Measurements from ENCODE around the gene COL10A1.
"Not testable (repeated sequence)": the region's sequence is repeated elsewhere in the genome, so short reads cannot be mapped to it uniquely, and the experiment has no call there.

COL10A1 gene

DNA sequence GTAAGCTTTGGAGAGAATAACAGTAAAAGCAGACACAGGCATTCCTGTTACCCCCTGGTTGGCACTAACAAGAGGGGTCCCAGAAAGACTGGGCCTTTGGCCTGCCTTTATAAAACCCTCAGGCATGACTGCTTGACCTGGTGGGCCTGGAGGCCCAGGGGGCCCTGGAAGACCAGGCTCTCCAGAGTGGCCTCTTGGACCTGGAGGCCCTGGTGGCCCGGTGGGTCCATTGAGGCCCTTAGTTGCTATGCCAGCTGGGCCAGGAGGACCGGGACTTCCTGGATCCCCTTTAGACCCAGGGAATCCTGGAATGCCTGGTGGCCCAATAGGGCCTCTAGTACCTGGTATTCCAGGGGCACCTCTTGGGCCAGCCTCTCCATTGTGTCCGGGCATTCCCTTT is 5.5 kb downstream of the COL10A1 start:
- no peak for DNase-seq (ENCODE audit: low spot score)

- no peak for DNase-seq (ENCODE audit: low spot score)
These were observed 7.3 kb downstream of the COL10A1 start for GRCh38 chr6:116118608-116119007.

- no peak for DNase-seq (ENCODE audit: low spot score)
These were observed 10.2 kb downstream of the COL10A1 start for GRCh38 chr6:116115781-116116180.

DNA sequence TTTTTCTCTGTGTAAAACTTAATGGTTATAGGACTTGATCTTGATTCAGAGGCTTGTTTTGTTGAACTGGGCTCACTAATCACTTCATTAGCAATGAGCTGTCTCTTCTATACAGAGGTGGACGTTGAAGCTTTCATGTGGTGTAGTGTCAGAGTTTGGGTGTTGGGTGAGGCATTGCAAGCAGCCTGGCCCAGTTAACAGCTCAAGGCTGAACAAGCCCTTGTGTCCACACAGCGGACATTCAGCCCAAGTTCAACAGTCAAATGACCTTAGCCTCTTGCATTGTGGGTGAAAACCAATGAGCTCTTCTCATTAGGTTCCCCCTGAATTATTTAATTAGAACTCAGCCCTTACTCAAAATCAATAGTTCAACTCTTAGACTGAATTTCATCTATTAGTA is 12.5 kb downstream of the COL10A1 start:
- DNase-seq (ENCODE audit: low spot score), result no peak

GRCh38 chr6:116111552-116112528 is 14.1 kb downstream of the COL10A1 start:
- peak; percentile 51 for DNase-seq (ENCODE audit: low spot score)

GRCh38 chr6:116108836-116109235 is 17.1 kb downstream of the COL10A1 start:
- DNase-seq (ENCODE audit: low spot score), result no peak

DNA sequence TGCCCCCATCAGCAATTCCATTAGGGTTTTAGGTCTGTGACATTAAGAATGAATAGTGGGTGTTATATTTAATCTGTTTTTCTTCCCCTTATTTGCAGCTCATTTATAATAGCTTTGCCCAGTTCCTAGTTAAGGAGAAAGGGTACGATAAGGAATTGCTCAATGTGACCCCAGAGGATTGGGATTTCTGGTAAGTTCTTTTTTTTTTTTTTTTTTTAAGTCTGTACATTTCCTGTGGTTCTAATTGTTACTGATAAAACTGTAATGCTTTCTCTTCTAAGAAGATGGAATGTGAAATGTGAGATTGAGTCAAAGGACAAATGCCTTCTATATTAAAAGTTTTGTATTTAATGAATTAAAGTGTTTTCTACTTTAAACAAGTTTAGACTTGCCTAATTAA is 19.8 kb downstream of the COL10A1 start:
- DNase-seq (ENCODE audit: low spot score), result no peak

GRCh38 chr6:116105247-116105646 is 20.7 kb downstream of the COL10A1 start:
- DNase-seq (ENCODE audit: low spot score), result no peak

DNA sequence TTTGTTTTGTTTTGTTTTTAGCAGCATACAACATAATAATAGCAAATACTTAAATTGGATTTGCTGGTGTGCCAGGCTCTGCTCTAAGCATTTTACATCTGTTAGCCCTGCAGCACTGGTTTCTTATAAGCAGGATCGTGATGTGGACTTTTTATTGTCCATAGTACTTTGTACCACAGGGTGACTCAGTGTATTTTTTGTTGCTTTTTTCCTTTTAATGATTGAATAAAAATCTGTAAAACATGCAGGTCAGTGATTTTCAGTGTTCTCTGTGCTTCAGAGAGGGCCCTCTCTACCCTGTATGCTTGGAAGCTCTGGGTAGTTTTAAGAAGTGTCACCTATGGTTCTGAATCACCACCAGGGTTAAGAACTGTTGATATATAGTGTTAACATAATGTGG is 21.3 kb downstream of the COL10A1 start:
- DNase-seq (ENCODE audit: low spot score), result no peak

DNA sequence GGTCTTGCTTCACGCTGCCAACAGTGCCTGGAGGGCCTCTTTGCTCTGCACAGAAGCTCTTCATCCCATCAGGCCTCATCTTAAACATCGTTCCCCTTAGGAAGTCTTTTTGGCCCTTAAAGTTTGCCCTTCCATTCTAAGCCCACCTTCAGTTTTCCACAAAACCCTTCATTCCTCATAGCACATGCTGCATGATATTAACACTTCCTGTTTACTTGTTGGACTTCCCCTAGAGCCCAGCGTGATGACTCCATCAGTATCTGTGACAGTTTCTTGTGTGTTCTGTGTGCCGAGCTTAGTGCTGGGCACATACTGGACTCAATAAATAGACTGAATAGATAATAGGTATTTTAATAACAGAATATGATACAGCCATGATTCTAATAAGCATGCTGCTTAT is 23.1 kb downstream of the COL10A1 start:
- DNase-seq (ENCODE audit: low spot score), result peak; percentile 27

- no peak for DNase-seq (ENCODE audit: low spot score)
These were observed 24.1 kb downstream of the COL10A1 start for GRCh38 chr6:116101790-116102189.

GRCh38 chr6:116101302-116101718 is 24.6 kb downstream of the COL10A1 start:
- DNase-seq (ENCODE audit: low spot score), result no peak

DNA sequence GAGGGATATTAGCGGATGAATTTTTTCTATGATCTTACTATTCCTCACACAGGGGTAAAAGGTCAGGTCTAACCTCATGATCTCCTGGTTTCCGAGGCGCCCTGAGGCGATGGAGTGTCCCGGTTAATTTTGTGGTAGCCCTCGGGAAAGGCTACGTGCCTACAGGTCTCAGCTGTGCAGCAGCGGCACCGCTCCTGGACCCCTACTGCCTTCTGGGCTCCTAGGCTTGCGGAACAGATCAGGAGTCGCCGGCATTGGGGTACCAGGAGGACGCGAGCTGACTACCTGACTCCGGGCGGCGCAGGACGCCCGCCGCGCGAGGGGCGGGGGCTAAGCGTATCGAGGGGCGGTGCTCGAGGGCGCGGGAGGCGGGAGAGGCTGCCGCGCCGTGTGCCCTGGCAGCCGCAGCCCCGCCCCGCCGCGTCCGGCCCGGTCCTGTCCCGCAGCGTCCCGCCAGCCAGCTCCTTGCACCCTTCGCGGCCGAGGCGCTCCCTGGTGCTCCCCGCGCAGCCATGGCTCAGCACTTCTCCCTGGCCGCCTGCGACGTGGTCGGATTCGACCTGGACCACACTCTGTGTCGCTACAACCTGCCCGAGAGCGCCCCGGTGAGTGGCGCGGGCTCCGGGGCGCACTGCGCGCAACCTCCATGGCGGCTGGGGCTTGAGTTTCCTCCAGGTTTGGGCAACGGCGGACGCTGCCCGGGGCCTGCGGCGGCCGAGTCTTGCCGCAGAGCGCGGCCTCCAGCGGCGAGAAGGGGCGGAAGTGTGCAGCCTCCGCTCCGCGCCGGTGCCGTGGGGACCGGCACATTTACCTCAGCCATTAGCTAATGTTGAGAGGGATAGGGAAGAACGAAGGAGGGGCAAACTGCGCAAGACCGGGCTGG is 25.3 kb downstream of the COL10A1 start, which contains the start of gene NT5DC1:
Gene NT5DC1 (plus strand): TSS at position 435 of the 883 bp plus-strand sequence. CDS start 78 bp downstream, at position 513.
- peak; percentile 91 for DNase-seq (ENCODE audit: low spot score)

- no peak for DNase-seq (ENCODE audit: low spot score)
These were observed 26.9 kb downstream of the COL10A1 start for GRCh38 chr6:116099036-116099435.

GRCh38 chr6:116096979-116097816 is 28.7 kb downstream of the COL10A1 start:
- DNase-seq (ENCODE audit: low spot score), result peak; percentile 33

DNA sequence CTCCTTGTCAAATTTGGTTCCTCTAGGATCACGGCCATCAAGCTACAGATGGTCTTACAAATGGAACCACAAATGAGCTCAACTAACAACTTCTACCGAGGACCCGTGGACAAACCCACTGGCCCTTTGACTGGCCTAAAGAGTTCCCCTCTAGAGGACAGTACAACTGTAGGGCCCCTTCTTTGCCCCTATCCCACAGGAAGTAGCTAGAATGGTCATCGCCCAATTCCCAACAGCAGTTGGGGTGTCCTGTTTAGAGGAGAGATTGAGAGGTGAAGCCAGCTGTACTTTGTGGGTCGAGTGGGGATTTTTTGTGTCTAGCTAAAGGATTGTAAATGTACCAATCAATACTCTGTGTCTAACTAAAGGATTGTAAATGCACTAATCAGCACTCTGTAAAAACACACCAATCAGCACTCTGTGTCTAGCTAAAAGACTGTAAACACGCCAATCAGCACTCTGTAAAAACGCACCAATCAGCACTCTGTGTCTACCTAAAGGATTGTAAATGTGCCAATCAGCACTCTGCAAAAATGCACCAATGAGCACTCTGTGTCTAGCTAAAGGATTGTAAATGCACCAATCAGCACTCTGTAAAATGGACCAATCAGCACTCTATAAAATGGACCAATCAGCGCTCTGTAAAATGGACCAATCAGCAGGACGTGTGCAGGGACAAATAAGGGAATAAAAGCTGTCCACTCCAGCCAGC is 29.7 kb downstream of the COL10A1 start:
- not testable (repeated sequence) for DNase-seq (ENCODE audit: low spot score)

- no peak for DNase-seq (ENCODE audit: low spot score)
These were observed 31.9 kb downstream of the COL10A1 start for GRCh38 chr6:116094041-116094440.

- no peak for DNase-seq (ENCODE audit: low spot score)
These were observed 35.7 kb downstream of the COL10A1 start for GRCh38 chr6:116090251-116090650.

DNA sequence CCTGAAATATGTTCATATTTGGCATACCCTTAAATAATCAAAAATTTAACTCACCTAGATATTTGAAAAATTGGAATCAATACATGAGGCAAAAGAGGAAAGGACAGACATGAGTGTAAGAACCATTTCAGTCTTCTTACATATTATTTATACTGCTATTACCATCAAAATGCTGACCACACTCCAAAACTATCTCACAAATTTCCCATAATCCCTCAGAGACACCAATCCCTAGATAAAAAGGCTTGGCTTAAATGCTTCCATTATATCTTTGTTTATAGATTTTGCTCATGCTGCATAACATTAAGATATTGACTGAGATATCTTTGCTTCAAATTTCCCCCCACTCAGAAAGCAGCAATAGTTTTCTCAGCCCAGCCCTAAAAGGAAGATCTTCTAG is 37.0 kb downstream of the COL10A1 start:
- no peak for DNase-seq (ENCODE audit: low spot score)

DNA sequence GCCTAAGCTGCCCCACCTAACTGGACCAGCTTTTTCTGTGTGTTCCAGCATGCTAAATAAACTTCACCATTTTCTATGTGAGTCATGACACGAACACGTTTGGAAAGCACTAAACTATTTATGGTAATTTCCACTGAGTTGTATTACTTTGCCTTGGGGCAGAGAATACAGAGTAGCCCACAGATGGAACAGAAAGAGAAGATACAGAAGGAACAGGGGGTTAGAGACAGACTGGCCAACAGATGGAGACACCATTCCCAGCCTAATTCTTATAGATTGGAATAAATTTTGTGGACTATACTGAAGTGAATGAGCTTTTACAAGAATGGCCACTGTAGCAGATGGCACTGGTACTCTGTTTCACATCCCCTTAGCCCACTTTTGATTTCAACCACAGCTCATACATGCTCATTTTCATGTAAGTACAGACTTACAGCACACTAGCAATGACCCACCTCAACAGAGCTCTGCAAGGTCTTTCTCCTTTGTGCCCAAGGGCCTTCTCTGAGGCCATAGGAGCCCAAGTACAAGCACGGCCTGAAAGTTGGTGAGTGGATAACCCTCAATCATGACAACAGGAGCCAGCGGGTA is 38.4 kb downstream of the COL10A1 start:
- DNase-seq (ENCODE audit: low spot score), result no peak

- DNase-seq (ENCODE audit: low spot score), result no peak
These were observed 41.6 kb downstream of the COL10A1 start for GRCh38 chr6:116084284-116084683.
